Thyroid gland (tissue), 4 donors: ENCODE data around the gene PTCH1. TPM values are rescaled to one million over a fixed set of nuclear protein-coding genes. Genes with fewer than 3 reads are reported as not detected.

ENCODE experiments used
- DNase-seq, 2 donors: peaks; one replicate each; pipeline ENCODE4 v3.0.0-alpha.2; 2019
- H3K27ac ChIP-seq, 3 donors: fragments of 200-600 bp; sonication (generic); 1 replicate in 2 of 3; 2 replicates in 1 of 3; pipeline ENCODE4 v1.5.1; 2016 to 2019; ENCODE audit warnings: mild to moderate bottlenecking in 1 of 3, moderate library complexity in 1 of 3
- H3K27me3 ChIP-seq: fragments of 200-600 bp; sonication (generic); one replicate; pipeline ENCODE4 v1.5.1; 2019
- H3K36me3 ChIP-seq, 2 donors: fragments of 200-600 bp; sonication (generic); one replicate each; pipeline ENCODE4 v1.5.1; 2016 to 2019
- H3K4me1 ChIP-seq, 2 donors: fragments of 200-600 bp; sonication (generic); one replicate each; pipeline ENCODE4 v1.5.1; 2017 to 2019
- H3K4me3 ChIP-seq, 3 donors: fragments of 200-600 bp; sonication (generic); replicated peaks in 1 of 3; 1 replicate in 2 of 3; 2 replicates in 1 of 3; pipeline ENCODE4 v1.5.1; 2016; ENCODE audit warnings: mild to moderate bottlenecking in 1 of 3
- H3K9me3 ChIP-seq: fragments of 200-600 bp; sonication (generic); one replicate; pipeline ENCODE4 v1.5.1; 2017
- CTCF ChIP-seq, 6 experiments: fragments of 200-600 bp in 3 of 6; fragments of 450-650 bp in 3 of 6; sonication (generic) in 3 of 6; IDR thresholded peaks; one replicate each; pipeline ENCODE4 v1.5.1; 2016 to 2019; ENCODE audit warnings: antibody characterized with exemption in 6 of 6, mild to moderate bottlenecking in 2 of 6, inconsistent platforms in 1 of 6, moderate library complexity in 1 of 6
- POLR2A ChIP-seq, 2 donors: fragments of 450-650 bp; IDR thresholded peaks; one replicate each; pipeline ENCODE4 v1.6.1; 2017; ENCODE audit warnings: antibody characterized with exemption in 2 of 2, mild to moderate bottlenecking in 2 of 2, moderate library complexity in 1 of 2
- WGBS, 2 donors: methylation state at CpG; one replicate each; pipeline ENCODE4 v1.1.5; 2017; 5-methylcytosine and 5-hydroxymethylcytosine counted together
- intact Hi-C: fragments of 100-400 bp; cut with DNase I; formaldehyde crosslinking; loops from one replicate; pipeline ENCODE4 v1.15.1; 2023
- total RNA-seq, 4 donors: library from RNA; depleted of rRNA; stranded (reverse); fragments of >200 nt; gene quantifications; one replicate each; pipeline ENCODE4 v1.2.3, GENCODE V29; 2016

PTCH1 gene
- total RNA-seq, 4 donors from 2014 or later = 10.7 to 293 (median 16.3) TPM

- peaks cover 16 to 26% of the 10 kb centered on the region in 2 donors for H3K4me1 ChIP-seq
- no peaks in the 10 kb centered on the region for H3K27me3 ChIP-seq
- TF ChIP-seq POLR2A (IDR thresholded peaks at IDR 0.05) = no peak
- TF ChIP-seq CTCF (IDR thresholded peaks at IDR 0.05) = no peak
- intact Hi-C loops = no loop called here
- WGBS, 2 donors = 22 to 30% methylated on average over 10 of the region's 10 CpGs
- H3K36me3 ChIP-seq = no peaks in the 10 kb centered on the region
- H3K9me3 ChIP-seq = no peaks in the 10 kb centered on the region
- peak overlapping the region; percentile 35 to 53 (median 37) for H3K27ac ChIP-seq
- H3K4me3 ChIP-seq = peak overlapping the region in 1 of 3 donors; percentile 87
- no peak for DNase-seq
Observed at GRCh38 chr9:95505072-95505716, 11.6 kb downstream of the PTCH1 start.

GRCh38 chr9:95504053-95504963 is 12.5 kb downstream of the PTCH1 start:
- TF ChIP-seq POLR2A (IDR thresholded peaks at IDR 0.05) (peak in 1 of 2 donors; percentile 24), CTCF (IDR thresholded peaks at IDR 0.05) (no peak)
- peak; percentile 56 to 57 for DNase-seq
- intact Hi-C loops = no loop called here
- Histone ChIP-seq H3K27me3 (no peaks in the 10 kb centered on the region), H3K4me1 (peaks cover 24 to 35% of the 10 kb centered on the region in 2 donors), H3K4me3 (no peak overlapping the region), H3K27ac (peak overlapping the region; percentile 6 to 53 (median 35)), H3K36me3 (no peaks in the 10 kb centered on the region), H3K9me3 (no peaks in the 10 kb centered on the region)
- WGBS, 2 donors = 41% methylated on average over 15 of the region's 15 CpGs

GRCh38 chr9:95503369-95503768 is 13.4 kb downstream of the PTCH1 start:
- Histone ChIP-seq H3K4me1 (peaks cover 32 to 40% of the 10 kb centered on the region in 2 donors), H3K27me3 (no peaks in the 10 kb centered on the region), H3K4me3 (no peak overlapping the region), H3K27ac (no peak overlapping the region), H3K36me3 (no peaks in the 10 kb centered on the region), H3K9me3 (no peaks in the 10 kb centered on the region)
- TF ChIP-seq CTCF (IDR thresholded peaks at IDR 0.05) (no peak), POLR2A (IDR thresholded peaks at IDR 0.05) (no peak)
- DNase-seq = no peak
- intact Hi-C loops = no loop called here
- WGBS, 2 donors = 90 to 93% methylated on average over 6 of the region's 6 CpGs

- Histone ChIP-seq H3K27me3 (no peaks in the 10 kb centered on the region), H3K4me3 (no peak overlapping the region), H3K4me1 (peaks cover 32 to 50% of the 10 kb centered on the region in 2 donors), H3K9me3 (no peaks in the 10 kb centered on the region), H3K27ac (peak overlapping the region in 2 of 3 donors; percentile 2 to 56), H3K36me3 (no peaks in the 10 kb centered on the region)
- no peak for TF ChIP-seq CTCF (IDR thresholded peaks at IDR 0.05)
- no peak for TF ChIP-seq POLR2A (IDR thresholded peaks at IDR 0.05)
- no peak for DNase-seq
- intact Hi-C loops = no loop called here
- 87 to 91% methylated on average over 3 of the region's 3 CpGs for WGBS, 2 donors
Observed at GRCh38 chr9:95502248-95502647, 14.5 kb downstream of the PTCH1 start.
